ENCODE results near the gene C11orf65.
A peak's percentile ranks its signal among the peaks of the same experiment; 100 is the strongest.
"Not testable (repeated sequence)": the region's sequence is repeated elsewhere in the genome, so short reads cannot be mapped to it uniquely, and the experiment has no call there.

Gene C11orf65

DNA sequence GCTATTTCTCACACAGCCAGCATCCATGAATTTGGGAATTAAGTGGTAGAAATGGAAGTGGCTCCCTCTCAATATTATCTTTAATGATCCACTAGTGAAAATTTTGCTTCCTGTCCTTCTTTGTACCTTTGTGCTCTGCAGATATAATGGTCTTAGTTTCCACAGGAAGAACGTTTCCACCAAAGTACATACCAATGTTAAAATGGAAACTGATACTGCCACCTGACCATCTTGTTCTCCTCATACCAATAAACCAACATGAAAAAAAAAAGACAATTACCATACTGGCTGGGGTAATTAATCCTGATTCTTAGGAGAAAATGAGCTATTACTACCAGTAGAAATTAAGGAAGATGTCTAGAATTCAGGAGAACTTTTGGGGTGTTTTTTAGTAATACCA is 32.3 kb downstream of the C11orf65 start:
- DNase-seq (ENCODE audit: low read depth in 2 of 2): no peak
- TF ChIP-seq, protein P1, sequence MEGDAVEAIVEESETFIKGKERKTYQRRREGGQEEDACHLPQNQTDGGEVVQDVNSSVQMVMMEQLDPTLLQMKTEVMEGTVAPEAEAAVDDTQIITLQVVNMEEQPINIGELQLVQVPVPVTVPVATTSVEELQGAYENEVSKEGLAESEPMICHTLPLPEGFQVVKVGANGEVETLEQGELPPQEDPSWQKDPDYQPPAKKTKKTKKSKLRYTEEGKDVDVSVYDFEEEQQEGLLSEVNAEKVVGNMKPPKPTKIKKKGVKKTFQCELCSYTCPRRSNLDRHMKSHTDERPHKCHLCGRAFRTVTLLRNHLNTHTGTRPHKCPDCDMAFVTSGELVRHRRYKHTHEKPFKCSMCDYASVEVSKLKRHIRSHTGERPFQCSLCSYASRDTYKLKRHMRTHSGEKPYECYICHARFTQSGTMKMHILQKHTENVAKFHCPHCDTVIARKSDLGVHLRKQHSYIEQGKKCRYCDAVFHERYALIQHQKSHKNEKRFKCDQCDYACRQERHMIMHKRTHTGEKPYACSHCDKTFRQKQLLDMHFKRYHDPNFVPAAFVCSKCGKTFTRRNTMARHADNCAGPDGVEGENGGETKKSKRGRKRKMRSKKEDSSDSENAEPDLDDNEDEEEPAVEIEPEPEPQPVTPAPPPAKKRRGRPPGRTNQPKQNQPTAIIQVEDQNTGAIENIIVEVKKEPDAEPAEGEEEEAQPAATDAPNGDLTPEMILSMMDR (IDR thresholded peaks at IDR 0.05; ENCODE audit: low read depth, low read length): no peak
- H3K4me3 ChIP-seq (replicated peaks in 1 of 2; ENCODE audit: low read depth in 2 of 2, low read length in 2 of 2): no peak overlapping the region

DNA sequence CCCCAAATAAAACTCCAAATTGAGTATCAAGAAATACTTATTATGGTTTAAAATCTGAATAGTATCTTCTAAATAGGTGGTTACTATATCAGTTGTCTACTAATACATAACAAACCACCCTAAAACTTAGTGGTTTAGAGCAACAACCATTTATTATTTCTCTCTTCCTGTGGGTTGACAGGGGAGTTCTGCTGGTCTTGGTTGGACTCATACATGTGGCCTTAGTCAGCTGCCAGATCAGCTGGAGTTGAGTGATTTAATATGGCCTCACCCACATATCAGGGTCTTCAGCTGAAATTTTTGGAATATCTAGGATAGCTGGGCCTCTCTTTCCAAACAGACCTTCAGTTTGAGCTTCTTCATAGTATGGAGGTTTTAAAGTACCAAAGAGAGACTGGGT is 34.5 kb downstream of the C11orf65 start:
- TF ChIP-seq, protein P1 (IDR thresholded peaks at IDR 0.05; ENCODE audit: low read depth, low read length): no peak
- DNase-seq (ENCODE audit: low read depth in 2 of 2): no peak
- H3K4me3 ChIP-seq (replicated peaks in 1 of 2; ENCODE audit: low read depth in 2 of 2, low read length in 2 of 2): no peak overlapping the region

DNA sequence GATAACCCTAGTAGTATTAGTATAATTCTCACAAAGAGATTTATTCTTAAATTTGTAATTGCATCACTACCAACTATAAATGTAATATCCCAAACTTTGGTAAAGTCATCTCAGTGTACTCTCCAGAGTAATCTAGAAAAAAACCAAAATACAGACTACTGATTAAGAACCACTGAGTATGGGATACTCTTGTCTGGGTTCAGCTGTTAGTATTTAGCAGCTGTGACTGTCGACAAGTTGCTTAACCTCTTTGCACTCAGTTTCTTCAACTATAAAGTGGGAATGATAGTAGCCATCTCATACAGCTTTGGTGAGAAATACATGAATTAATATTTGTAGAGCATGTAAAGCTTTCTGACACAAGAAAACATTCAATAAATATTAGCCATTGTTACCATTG is 35.3 kb downstream of the C11orf65 start:
- H3K4me3 ChIP-seq (replicated peaks in 1 of 2; ENCODE audit: low read depth in 2 of 2, low read length in 2 of 2): no peak overlapping the region
- TF ChIP-seq, protein P1 (IDR thresholded peaks at IDR 0.05; ENCODE audit: low read depth, low read length): no peak
- DNase-seq (ENCODE audit: low read depth in 2 of 2): no peak

DNA sequence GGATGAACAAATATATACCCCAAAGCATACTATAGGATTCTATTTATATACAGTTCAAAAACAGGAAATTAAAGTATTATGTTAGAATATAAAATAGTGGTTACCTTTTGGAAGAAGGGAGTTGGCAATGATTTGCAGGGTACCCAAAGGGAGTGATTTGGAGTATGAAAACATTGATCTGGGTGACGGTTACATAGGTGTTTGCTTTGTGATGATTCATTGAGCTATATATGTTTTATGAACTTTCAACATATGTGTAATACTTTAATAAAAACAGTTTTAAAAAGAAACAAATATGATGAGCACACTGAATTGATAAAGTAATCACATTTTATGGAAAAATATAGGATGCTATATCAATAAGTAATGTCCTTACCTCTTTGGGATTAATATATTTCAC is 36.0 kb downstream of the C11orf65 start:
- TF ChIP-seq, protein P1 (IDR thresholded peaks at IDR 0.05; ENCODE audit: low read depth, low read length): no peak
- DNase-seq (ENCODE audit: low read depth in 2 of 2): no peak
- H3K4me3 ChIP-seq (replicated peaks in 1 of 2; ENCODE audit: low read depth in 2 of 2, low read length in 2 of 2): no peak overlapping the region

DNA sequence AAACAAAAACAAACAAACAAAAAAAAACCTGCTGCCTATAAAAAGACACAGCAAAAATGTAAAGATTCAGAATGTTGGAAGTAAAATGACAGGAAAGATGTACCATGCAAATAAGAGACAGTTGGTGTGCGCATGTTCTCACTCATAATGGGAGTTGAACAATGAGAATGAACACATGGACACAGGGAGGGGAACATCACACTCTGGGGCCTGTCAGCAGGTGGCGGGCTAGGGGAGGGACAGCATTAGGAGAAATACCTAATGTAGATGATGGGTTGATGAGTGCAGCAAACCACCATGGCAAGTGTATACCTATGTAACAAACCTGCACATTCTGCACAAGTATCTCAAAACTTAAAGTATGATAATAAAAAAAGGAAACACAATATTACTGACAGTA is 49.8 kb downstream of the C11orf65 start:
- DNase-seq (ENCODE audit: low read depth in 2 of 2): peak; percentile 9 to 17
- not testable (repeated sequence) for H3K4me3 ChIP-seq (replicated peaks in 1 of 2; ENCODE audit: low read depth in 2 of 2, low read length in 2 of 2)

DNA sequence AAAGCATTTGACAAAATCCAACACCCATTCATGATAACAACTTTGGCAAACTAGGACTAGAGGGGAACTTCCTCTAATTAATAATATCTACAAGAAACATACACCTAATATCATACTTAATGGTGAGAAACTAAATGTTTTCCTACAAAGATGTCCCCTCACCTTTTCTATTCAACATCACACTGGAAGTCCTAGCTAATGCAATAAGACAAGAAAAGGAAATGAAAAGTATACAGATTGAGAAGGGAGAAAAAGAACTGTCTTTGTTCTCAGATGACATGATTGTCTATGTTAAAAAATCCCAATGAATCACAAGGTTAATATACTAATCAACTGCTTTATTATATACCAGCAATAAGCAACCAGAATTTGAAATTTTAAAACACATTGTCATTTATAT is 52.4 kb downstream of the C11orf65 start:
- DNase-seq (ENCODE audit: low read depth in 2 of 2): no peak
- TF ChIP-seq, protein P1 (IDR thresholded peaks at IDR 0.05; ENCODE audit: low read depth, low read length): no peak
- H3K4me3 ChIP-seq (replicated peaks in 1 of 2; ENCODE audit: low read depth in 2 of 2, low read length in 2 of 2): no peak overlapping the region

DNA sequence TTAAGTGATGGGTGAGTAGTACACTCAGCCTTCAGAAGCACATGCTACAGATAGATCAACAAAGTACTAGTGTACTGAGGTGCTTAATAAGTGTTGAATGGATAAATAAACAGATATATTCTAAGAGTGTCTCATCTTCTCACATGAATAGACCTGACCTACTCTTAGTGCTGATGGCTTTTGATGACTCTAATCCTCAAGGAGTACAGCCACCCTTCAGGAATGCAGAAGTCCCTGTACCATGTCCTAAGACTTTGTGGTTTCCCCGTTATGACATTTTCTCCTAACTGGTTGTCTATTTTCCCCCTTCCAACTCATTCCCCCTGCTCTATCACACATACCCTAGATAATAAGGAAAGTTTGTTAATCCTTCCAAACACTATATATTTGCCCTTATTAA is 61.6 kb downstream of the C11orf65 start:
- TF ChIP-seq, protein P1 (IDR thresholded peaks at IDR 0.05; ENCODE audit: low read depth, low read length): no peak
- DNase-seq (ENCODE audit: low read depth in 2 of 2): peak in 1 of 2 donors; percentile 6
- no peak overlapping the region for H3K4me3 ChIP-seq (replicated peaks in 1 of 2; ENCODE audit: low read depth in 2 of 2, low read length in 2 of 2)

All from cardiac fibroblast (primary cell).